NCI-H1417 (cell line): ENCODE results near the gene SMAD6.
A peak's percentile ranks its signal among the peaks of the same experiment; 100 is the strongest.

Experiments
- DNase-seq, 3 experiments: peaks; one replicate each; lab custom pipeline; 2025; lab: John Stamatoyannopoulos, UW

Gene SMAD6

GRCh38 chr15:66796343-66796742 is 94.3 kb downstream of the SMAD6 start:
- no peak for DNase-seq

- no peak for DNase-seq
Observed at GRCh38 chr15:66797921-66798320, 95.9 kb downstream of the SMAD6 start.

- no peak for DNase-seq
Observed at GRCh38 chr15:66798426-66799061, 96.5 kb downstream of the SMAD6 start.

- DNase-seq, result no peak
Observed at GRCh38 chr15:66799242-66799641, 97.2 kb downstream of the SMAD6 start.

- DNase-seq, result no peak
Observed at GRCh38 chr15:66800584-66801235, 98.7 kb downstream of the SMAD6 start.

- DNase-seq, result no peak
Observed at GRCh38 chr15:66801266-66801665, 99.2 kb downstream of the SMAD6 start.

- DNase-seq, result no peak
Observed at GRCh38 chr15:66802025-66803001, 100.3 kb downstream of the SMAD6 start.

GRCh38 chr15:66803182-66803729 is 101.2 kb downstream of the SMAD6 start:
- peak in 1 of 3 experiments; percentile 39 for DNase-seq

- no peak for DNase-seq
Observed at GRCh38 chr15:66803749-66804148, 101.7 kb downstream of the SMAD6 start.

GRCh38 chr15:66805202-66805885 is 103.3 kb downstream of the SMAD6 start:
- no peak for DNase-seq

- DNase-seq, result no peak
Observed at GRCh38 chr15:66808181-66808824, 106.3 kb downstream of the SMAD6 start.

GRCh38 chr15:66809664-66810063 is 107.6 kb downstream of the SMAD6 start:
- DNase-seq, result no peak

GRCh38 chr15:66815318-66815717 is 113.3 kb downstream of the SMAD6 start:
- peak in 1 of 3 experiments; percentile 8 for DNase-seq

- DNase-seq, result no peak
Observed at GRCh38 chr15:66816201-66816600, 114.2 kb downstream of the SMAD6 start.

- peak in 2 of 3 experiments; percentile 22 to 62 for DNase-seq
Observed at GRCh38 chr15:66819084-66819483, 117.0 kb downstream of the SMAD6 start.

- no peak for DNase-seq
Observed at GRCh38 chr15:66820481-66821176, 118.6 kb downstream of the SMAD6 start.

- no peak for DNase-seq
Observed at GRCh38 chr15:66821307-66821706, 119.3 kb downstream of the SMAD6 start.

GRCh38 chr15:66822114-66822513 is 120.1 kb downstream of the SMAD6 start:
- no peak for DNase-seq

GRCh38 chr15:66822576-66822975 is 120.5 kb downstream of the SMAD6 start:
- no peak for DNase-seq

GRCh38 chr15:66823601-66824000 is 121.6 kb downstream of the SMAD6 start:
- DNase-seq, result no peak

GRCh38 chr15:66824424-66824823 is 122.4 kb downstream of the SMAD6 start:
- DNase-seq, result no peak
